Fibroblast of pulmonary artery (primary cell): ENCODE results near the gene ICOSLG.
"Not testable (repeated sequence)": the region's sequence is repeated elsewhere in the genome, so short reads cannot be mapped to it uniquely, and the experiment has no call there.

Source experiments
- DNase-seq: peaks from one replicate; pipeline ENCODE4 v3.0.0-alpha.2; 2010; ENCODE audit warnings: low read depth
- H3K4me3 ChIP-seq: replicated peaks from 2 replicates; pipeline ENCODE4 v1.5.1; 2011; ENCODE audit warnings: low read depth, mild to moderate bottlenecking, control low read depth, low read length, moderate library complexity

ICOSLG gene

DNA sequence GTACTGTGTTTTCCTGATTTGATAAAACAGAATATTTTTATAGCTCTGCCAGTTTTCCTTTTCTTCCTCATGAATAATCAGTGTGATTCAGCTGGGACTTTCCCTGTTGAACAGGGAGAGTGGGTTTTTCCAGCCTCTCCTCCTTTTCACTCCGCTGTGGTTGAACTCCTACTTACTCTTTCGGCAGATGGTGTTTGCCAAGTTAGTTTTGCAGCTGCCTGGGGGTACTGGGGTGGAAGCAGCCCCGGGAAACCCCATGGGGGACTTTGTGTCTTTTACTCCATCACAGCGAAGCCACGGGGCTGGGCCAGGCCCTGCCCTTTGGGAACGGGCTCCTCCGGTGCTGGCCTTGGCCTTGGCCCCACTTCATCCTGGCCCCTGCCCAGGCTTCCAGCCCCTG, 55.9 kb downstream of the ICOSLG start:
- DNase-seq, H3K4me3 ChIP-seq: not testable (repeated sequence)

DNA sequence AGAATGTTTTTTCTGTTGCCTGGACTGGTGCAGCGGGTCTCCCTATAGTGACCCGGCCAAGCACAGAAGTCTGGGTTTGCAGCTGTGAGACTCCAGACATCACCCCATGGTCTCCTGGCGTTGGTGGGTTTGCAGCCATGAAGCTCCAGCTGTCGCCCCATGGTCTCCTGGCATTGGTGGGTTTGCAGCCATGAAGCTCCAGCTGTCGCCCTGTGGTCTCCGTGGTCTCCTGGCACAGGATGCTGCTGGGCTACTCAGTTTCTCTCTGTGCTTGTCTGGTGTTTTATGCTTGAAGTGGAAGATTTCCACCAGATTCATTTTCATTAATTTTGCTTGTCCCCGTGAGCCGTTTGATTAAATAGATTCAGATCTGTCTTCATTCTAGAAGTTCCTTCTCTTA, 58.5 kb downstream of the ICOSLG start:
- DNase-seq = not testable (repeated sequence)

GRCh38 chr21:44181506-44181905, 59.2 kb downstream of the ICOSLG start:
- not testable (repeated sequence) for H3K4me3 ChIP-seq, DNase-seq

More for the DNA sequence above, 58.5 kb downstream of the ICOSLG start:
- not testable (repeated sequence) for H3K4me3 ChIP-seq

- H3K4me3 ChIP-seq, DNase-seq: not testable (repeated sequence)
These were observed 64.6 kb downstream of the ICOSLG start for GRCh38 chr21:44176127-44176526.

- not testable (repeated sequence) for DNase-seq, H3K4me3 ChIP-seq
These were observed 65.6 kb downstream of the ICOSLG start for GRCh38 chr21:44175189-44175588.
